H1 (cell line): ENCODE measurements around the gene PPOX. TPM values are rescaled to one million over a fixed set of nuclear protein-coding genes. Genes with fewer than 3 reads are reported as not detected.
A peak's percentile ranks its signal among the peaks of the same experiment; 100 is the strongest.

Source experiments
- CTBP2 ChIP-seq: IDR thresholded peaks from 2 replicates; pipeline ENCODE4 v1.7.0; 2011; ENCODE audit warnings: borderline replicate concordance, mild to moderate bottlenecking, moderate library complexity, mixed read lengths, low read length; ENCODE audit not compliant: insufficient read depth, insufficient read length
- GTF2F1 ChIP-seq: IDR thresholded peaks from 2 replicates; pipeline ENCODE4 v1.6.1; 2012; ENCODE audit warnings: low read depth, low read length, improper control_type of control experiment, borderline replicate concordance
- HDAC6 ChIP-seq: IDR thresholded peaks from one replicate; pipeline ENCODE4 v1.7.1; 2012; ENCODE audit warnings: low read depth, mild to moderate bottlenecking, inconsistent platforms, low read length, moderate library complexity
- JUN ChIP-seq: IDR thresholded peaks from 2 replicates; pipeline ENCODE4 v1.6.1; 2011; ENCODE audit warnings: low read depth, mild to moderate bottlenecking, improper control_type of control experiment, low read length
- NANOG ChIP-seq: IDR thresholded peaks from 2 replicates; pipeline ENCODE4 v1.6.1; 2011; ENCODE audit warnings: low read length, low read depth, mild to moderate bottlenecking, inconsistent platforms; ENCODE audit not compliant: insufficient read depth, poor library complexity, severe bottlenecking
- SIRT6 ChIP-seq: IDR thresholded peaks from one replicate; pipeline ENCODE4 v1.7.1; 2012; ENCODE audit warnings: low read length, inconsistent platforms
- SUZ12 ChIP-seq: fragments of 200-600 bp; sonication (generic); IDR thresholded peaks from 2 replicates; pipeline ENCODE4 v1.6.1; 2012; ENCODE audit warnings: mild to moderate bottlenecking, inconsistent platforms, low read length, moderate library complexity, mixed read lengths
- polyA plus RNA-seq, 7 experiments: library from polyadenylated mRNA; depleted of rRNA in 3 of 7; stranded (reverse) in 5 of 7; unstranded in 2 of 7; fragments of >200 nt in 5 of 7; fragments of 200-250 nt in 2 of 7; gene quantifications; 1 replicate in 5 of 7; 2 replicates in 1 of 7; 4 replicates in 1 of 7; pipeline versions ENCODE4 v1.2.1 to v1.2.3, GENCODE V29; 2011 to 2013; ENCODE audit warnings: missing spikeins in 2 of 7, mixed read lengths in 2 of 7
- total RNA-seq: library from RNA; stranded (reverse); fragmentation: NEBNext Ultra II Directional; extraction: Animal tissue kit (Norgen Biotek cat#: 25700); gene quantifications from 2 replicates; pipeline ENCODE4 v1.2.1, GENCODE V29; 2021
- TF ChIP-seq, protein P1 (sequence below): fragments of 300-600 bp; sonication (generic); IDR thresholded peaks from 2 replicates; pipeline ENCODE4 v1.7.1; 2012; ENCODE audit warnings: low read length, moderate library complexity, mild to moderate bottlenecking, inconsistent platforms; ENCODE audit not compliant: insufficient replicate concordance
- TF ChIP-seq, protein P2 (sequence below): IDR thresholded peaks from 2 replicates; pipeline ENCODE4 v1.6.1; 2012; ENCODE audit warnings: inconsistent platforms

The PPOX gene
- total and polyA plus RNA-seq, 2 of the 8 experiments (the other 6 are each of a cell fraction or from before 2014, with no cell fraction given): 39.4 to 40.4 TPM

DNA sequence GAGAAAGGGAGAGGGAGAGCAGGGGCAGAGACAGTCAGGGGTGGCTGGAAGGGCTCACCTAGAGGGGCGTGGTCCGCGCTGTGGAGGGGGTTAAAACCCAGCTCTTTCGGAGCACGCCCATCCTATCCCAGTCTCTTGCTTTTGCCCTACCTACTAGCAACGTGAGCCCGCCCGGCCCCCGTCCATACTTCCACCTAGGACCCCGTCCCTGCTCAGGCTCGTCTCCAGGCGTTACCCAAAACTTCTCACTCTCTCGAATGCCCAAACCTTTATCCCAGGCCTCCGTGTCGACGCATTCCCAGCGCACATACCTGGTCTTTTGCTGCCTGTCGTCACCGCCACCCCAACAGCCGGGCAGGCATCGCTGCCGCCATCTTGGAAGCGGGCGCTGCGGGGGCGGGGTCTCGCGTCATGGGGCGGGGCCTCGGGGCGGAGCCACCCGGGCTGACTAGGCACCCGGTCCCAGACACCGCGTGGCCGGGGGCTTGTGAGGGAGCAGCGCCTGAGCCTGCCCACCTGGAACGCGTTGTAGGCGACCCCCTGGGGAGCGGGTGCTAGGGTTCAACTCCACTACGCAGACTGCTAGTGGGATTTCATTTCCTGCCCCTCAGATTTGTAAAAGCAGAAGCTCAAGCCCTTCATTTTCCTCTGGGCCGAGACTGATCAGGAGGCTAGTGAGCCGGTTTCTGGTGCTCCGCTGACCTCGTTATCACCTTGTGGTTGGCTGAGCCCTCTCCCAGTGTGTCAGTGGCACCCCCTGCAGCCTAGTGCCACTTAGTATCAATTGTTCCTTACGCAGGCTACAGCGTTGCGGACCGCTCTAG, 11.1 kb downstream of the PPOX start, which contains the start of gene B4GALT3 (continued):
- TF ChIP-seq, protein P1, sequence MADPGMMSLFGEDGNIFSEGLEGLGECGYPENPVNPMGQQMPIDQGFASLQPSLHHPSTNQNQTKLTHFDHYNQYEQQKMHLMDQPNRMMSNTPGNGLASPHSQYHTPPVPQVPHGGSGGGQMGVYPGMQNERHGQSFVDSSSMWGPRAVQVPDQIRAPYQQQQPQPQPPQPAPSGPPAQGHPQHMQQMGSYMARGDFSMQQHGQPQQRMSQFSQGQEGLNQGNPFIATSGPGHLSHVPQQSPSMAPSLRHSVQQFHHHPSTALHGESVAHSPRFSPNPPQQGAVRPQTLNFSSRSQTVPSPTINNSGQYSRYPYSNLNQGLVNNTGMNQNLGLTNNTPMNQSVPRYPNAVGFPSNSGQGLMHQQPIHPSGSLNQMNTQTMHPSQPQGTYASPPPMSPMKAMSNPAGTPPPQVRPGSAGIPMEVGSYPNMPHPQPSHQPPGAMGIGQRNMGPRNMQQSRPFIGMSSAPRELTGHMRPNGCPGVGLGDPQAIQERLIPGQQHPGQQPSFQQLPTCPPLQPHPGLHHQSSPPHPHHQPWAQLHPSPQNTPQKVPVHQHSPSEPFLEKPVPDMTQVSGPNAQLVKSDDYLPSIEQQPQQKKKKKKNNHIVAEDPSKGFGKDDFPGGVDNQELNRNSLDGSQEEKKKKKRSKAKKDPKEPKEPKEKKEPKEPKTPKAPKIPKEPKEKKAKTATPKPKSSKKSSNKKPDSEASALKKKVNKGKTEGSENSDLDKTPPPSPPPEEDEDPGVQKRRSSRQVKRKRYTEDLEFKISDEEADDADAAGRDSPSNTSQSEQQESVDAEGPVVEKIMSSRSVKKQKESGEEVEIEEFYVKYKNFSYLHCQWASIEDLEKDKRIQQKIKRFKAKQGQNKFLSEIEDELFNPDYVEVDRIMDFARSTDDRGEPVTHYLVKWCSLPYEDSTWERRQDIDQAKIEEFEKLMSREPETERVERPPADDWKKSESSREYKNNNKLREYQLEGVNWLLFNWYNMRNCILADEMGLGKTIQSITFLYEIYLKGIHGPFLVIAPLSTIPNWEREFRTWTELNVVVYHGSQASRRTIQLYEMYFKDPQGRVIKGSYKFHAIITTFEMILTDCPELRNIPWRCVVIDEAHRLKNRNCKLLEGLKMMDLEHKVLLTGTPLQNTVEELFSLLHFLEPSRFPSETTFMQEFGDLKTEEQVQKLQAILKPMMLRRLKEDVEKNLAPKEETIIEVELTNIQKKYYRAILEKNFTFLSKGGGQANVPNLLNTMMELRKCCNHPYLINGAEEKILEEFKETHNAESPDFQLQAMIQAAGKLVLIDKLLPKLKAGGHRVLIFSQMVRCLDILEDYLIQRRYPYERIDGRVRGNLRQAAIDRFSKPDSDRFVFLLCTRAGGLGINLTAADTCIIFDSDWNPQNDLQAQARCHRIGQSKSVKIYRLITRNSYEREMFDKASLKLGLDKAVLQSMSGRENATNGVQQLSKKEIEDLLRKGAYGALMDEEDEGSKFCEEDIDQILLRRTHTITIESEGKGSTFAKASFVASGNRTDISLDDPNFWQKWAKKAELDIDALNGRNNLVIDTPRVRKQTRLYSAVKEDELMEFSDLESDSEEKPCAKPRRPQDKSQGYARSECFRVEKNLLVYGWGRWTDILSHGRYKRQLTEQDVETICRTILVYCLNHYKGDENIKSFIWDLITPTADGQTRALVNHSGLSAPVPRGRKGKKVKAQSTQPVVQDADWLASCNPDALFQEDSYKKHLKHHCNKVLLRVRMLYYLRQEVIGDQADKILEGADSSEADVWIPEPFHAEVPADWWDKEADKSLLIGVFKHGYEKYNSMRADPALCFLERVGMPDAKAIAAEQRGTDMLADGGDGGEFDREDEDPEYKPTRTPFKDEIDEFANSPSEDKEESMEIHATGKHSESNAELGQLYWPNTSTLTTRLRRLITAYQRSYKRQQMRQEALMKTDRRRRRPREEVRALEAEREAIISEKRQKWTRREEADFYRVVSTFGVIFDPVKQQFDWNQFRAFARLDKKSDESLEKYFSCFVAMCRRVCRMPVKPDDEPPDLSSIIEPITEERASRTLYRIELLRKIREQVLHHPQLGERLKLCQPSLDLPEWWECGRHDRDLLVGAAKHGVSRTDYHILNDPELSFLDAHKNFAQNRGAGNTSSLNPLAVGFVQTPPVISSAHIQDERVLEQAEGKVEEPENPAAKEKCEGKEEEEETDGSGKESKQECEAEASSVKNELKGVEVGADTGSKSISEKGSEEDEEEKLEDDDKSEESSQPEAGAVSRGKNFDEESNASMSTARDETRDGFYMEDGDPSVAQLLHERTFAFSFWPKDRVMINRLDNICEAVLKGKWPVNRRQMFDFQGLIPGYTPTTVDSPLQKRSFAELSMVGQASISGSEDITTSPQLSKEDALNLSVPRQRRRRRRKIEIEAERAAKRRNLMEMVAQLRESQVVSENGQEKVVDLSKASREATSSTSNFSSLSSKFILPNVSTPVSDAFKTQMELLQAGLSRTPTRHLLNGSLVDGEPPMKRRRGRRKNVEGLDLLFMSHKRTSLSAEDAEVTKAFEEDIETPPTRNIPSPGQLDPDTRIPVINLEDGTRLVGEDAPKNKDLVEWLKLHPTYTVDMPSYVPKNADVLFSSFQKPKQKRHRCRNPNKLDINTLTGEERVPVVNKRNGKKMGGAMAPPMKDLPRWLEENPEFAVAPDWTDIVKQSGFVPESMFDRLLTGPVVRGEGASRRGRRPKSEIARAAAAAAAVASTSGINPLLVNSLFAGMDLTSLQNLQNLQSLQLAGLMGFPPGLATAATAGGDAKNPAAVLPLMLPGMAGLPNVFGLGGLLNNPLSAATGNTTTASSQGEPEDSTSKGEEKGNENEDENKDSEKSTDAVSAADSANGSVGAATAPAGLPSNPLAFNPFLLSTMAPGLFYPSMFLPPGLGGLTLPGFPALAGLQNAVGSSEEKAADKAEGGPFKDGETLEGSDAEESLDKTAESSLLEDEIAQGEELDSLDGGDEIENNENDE: no peak
- TF ChIP-seq, protein P2, sequence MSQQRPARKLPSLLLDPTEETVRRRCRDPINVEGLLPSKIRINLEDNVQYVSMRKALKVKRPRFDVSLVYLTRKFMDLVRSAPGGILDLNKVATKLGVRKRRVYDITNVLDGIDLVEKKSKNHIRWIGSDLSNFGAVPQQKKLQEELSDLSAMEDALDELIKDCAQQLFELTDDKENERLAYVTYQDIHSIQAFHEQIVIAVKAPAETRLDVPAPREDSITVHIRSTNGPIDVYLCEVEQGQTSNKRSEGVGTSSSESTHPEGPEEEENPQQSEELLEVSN: peak; percentile 73
- TF ChIP-seq SIRT6: no peak
- TF ChIP-seq CTBP2: no peak
- TF ChIP-seq NANOG: no peak
- no peak for TF ChIP-seq HDAC6
- TF ChIP-seq GTF2F1: no peak
- TF ChIP-seq SUZ12: no peak
- TF ChIP-seq JUN: no peak
